ENCODE data around the gene REEP1.

REEP1 gene

GRCh38 chr2:86304416-86304815 lies 33.0 kb downstream of the REEP1 start:
- TF ChIP-seq FOXP2 (optimal IDR thresholded peaks at IDR 0.05; ENCODE audit: borderline replicate concordance, extremely low read depth, extremely low read length, insufficient read depth), result no peak
- TF ChIP-seq POLR2AphosphoS5 (IDR thresholded peaks at IDR 0.05; ENCODE audit: low read depth, low read length), result no peak
- TF ChIP-seq REST (IDR thresholded peaks at IDR 0.05; ENCODE audit: insufficient read depth in 1 of 2, low read depth in 2 of 2, low read length in 2 of 2), result no peak
- TF ChIP-seq TAF1 (IDR thresholded peaks at IDR 0.05; ENCODE audit: borderline replicate concordance, insufficient read depth, low read length), result no peak
- no peak for TF ChIP-seq SIN3A (IDR thresholded peaks at IDR 0.05; ENCODE audit: borderline replicate concordance, insufficient read depth, low read length)

GRCh38 chr2:86302320-86302719 lies 35.1 kb downstream of the REEP1 start:
- no peak for TF ChIP-seq FOXP2 (optimal IDR thresholded peaks at IDR 0.05; ENCODE audit: borderline replicate concordance, extremely low read depth, extremely low read length, insufficient read depth)
- TF ChIP-seq TAF1 (IDR thresholded peaks at IDR 0.05; ENCODE audit: borderline replicate concordance, insufficient read depth, low read length), result no peak

- 0 out of 2 replicates have a peak, but pooled peaks have one; percentile 22 for TF ChIP-seq TAF1 (IDR thresholded peaks at IDR 0.05; ENCODE audit: borderline replicate concordance, insufficient read depth, low read length)
- no peak for TF ChIP-seq POLR2AphosphoS5 (IDR thresholded peaks at IDR 0.05; ENCODE audit: low read depth, low read length)
- TF ChIP-seq REST (IDR thresholded peaks at IDR 0.05; ENCODE audit: insufficient read depth in 1 of 2, low read depth in 2 of 2, low read length in 2 of 2), result peak in 1 of 2 experiments; percentile 38; a peak in 1 of 4 replicates
These were observed 35.7 kb downstream of the REEP1 start for GRCh38 chr2:86301711-86302202.

- no peak for TF ChIP-seq SIN3A (IDR thresholded peaks at IDR 0.05; ENCODE audit: borderline replicate concordance, insufficient read depth, low read length)
- no peak for TF ChIP-seq TAF1 (IDR thresholded peaks at IDR 0.05; ENCODE audit: borderline replicate concordance, insufficient read depth, low read length)
- TF ChIP-seq FOXP2 (optimal IDR thresholded peaks at IDR 0.05; ENCODE audit: borderline replicate concordance, extremely low read depth, extremely low read length, insufficient read depth), result no peak
- TF ChIP-seq POLR2AphosphoS5 (IDR thresholded peaks at IDR 0.05; ENCODE audit: low read depth, low read length), result no peak
- peak; percentile 62 to 86 for TF ChIP-seq REST (IDR thresholded peaks at IDR 0.05; ENCODE audit: insufficient read depth in 1 of 2, low read depth in 2 of 2, low read length in 2 of 2)
These were observed 36.4 kb downstream of the REEP1 start for GRCh38 chr2:86301009-86301408.

GRCh38 chr2:86300496-86300895 lies 36.9 kb downstream of the REEP1 start:
- TF ChIP-seq POLR2AphosphoS5 (IDR thresholded peaks at IDR 0.05; ENCODE audit: low read depth, low read length), result no peak
- TF ChIP-seq TAF1 (IDR thresholded peaks at IDR 0.05; ENCODE audit: borderline replicate concordance, insufficient read depth, low read length), result no peak
- no peak for TF ChIP-seq FOXP2 (optimal IDR thresholded peaks at IDR 0.05; ENCODE audit: borderline replicate concordance, extremely low read depth, extremely low read length, insufficient read depth)
- no peak for TF ChIP-seq REST (IDR thresholded peaks at IDR 0.05; ENCODE audit: insufficient read depth in 1 of 2, low read depth in 2 of 2, low read length in 2 of 2)
- TF ChIP-seq SIN3A (IDR thresholded peaks at IDR 0.05; ENCODE audit: borderline replicate concordance, insufficient read depth, low read length), result no peak

All from PFSK-1 (cell line).